ENCODE results near the gene RAPGEF5. TPM values are rescaled to one million over a fixed set of nuclear protein-coding genes. Genes with fewer than 3 reads are reported as not detected.

RAPGEF5 gene
- polyA plus RNA-seq, 1 of the 3 experiments (the other 2 are of a cell fraction): 1.2 TPM

DNA sequence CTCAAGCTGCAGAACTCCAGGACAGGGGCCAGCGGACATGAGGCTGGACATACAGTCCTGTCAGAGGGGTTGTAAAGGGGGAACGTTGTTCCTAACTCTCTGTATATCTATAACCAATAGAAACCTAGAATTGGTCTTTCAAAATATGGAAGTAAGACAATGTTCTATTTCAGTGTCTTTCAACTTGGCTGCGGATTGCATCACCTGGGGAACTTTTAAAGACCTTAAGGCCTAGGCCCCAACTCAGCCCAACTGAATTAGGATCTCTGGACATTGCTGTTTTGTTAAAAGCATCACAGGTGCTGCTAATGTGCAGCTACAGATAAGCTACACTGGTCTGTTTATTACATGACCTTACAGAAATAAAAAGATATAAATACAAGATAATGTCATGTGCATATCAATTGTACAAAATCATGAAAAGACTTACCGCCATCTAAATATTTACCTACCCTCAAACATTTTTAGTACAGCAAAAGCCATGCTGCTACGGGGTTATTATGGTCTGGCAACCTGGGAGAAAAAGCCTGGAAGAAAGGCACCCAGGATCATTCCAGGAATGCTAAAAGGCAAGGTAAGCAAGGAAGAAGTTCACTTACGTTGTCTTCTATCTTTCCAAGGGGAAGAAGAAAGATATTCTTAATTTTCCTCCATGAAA is 169.1 kb downstream of the RAPGEF5 start:
- Histone ChIP-seq H3K4me2 (no peak overlapping the region), H3K9me3 (no peaks in the 10 kb centered on the region), H4K20me1 (ENCODE audit: insufficient read depth) (no peaks in the 10 kb centered on the region), H3K79me2 (ENCODE audit: insufficient read depth) (no peaks in the 10 kb centered on the region), H3K36me3 (replicated peaks in 1 of 2; ENCODE audit: control insufficient read depth in 1 of 2, insufficient read depth in 2 of 2, low read length in 1 of 2) (peaks cover 0 to 9% of the 10 kb centered on the region in 2 experiments), H3K9ac (no peak overlapping the region), H3K27ac (ENCODE audit: low read depth in 2 of 2, low read length in 1 of 2) (no peak overlapping the region), H2AFZ (ENCODE audit: low read depth) (no peak overlapping the region), H3K4me3 (ENCODE audit: low read depth in 2 of 2, low read length in 1 of 2) (no peak overlapping the region), H3K27me3 (ENCODE audit: insufficient read depth) (no peaks in the 10 kb centered on the region), H3K9me2 (no peaks in the 10 kb centered on the region), H3F3A (replicated peaks; ENCODE audit: insufficient read depth) (no peaks in the 10 kb centered on the region), H3K4me1 (ENCODE audit: control insufficient read depth in 1 of 2, insufficient read depth in 2 of 2, low read depth in 1 of 2, low read length in 1 of 2) (peaks cover 0 to 1% of the 10 kb centered on the region in 2 experiments; a peak in 1 of 4 replicates)
- no peak for DNase-seq
- WGBS (ENCODE audit: low lambda C conversion rate): 73% methylated on average over 6 of the region's 6 CpGs
- POLR2A ChIA-PET: no interaction called here
- TF ChIP-seq YY1 (IDR thresholded peaks at IDR 0.05; ENCODE audit: low read depth) (no peak), EP300 (IDR thresholded peaks at IDR 0.05; ENCODE audit: borderline replicate concordance in 1 of 2, low read depth in 1 of 2, low read length in 1 of 2) (no peak), TCF12 (IDR thresholded peaks at IDR 0.05) (no peak), RFX5 (IDR thresholded peaks at IDR 0.05; ENCODE audit: low read length) (no peak), ELF1 (IDR thresholded peaks at IDR 0.05) (no peak), MEF2A (IDR thresholded peaks at IDR 0.05; ENCODE audit: borderline replicate concordance, low read depth) (no peak)
- TF ChIP-seq, protein P1, sequence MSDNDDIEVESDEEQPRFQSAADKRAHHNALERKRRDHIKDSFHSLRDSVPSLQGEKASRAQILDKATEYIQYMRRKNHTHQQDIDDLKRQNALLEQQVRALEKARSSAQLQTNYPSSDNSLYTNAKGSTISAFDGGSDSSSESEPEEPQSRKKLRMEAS (IDR thresholded peaks at IDR 0.05; ENCODE audit: low read depth): no peak
- CTCF ChIA-PET: interaction anchor here (1.0 to 1.7 kb wide), 3 partner anchors 14 to 20 kb away, joined by 3 to 5 read pairs (median 4); no protein-coding TSS in a partner anchor

- CTCF ChIA-PET: interaction anchor here (1.3 to 1.9 kb wide), 3 partner anchors 13 to 102 kb away, joined by 4 to 5 read pairs (median 5); no protein-coding TSS in a partner anchor
- no peaks in the 10 kb centered on the region for H3K9me2 ChIP-seq
- POLR2A ChIA-PET: interaction anchor here (0.7 kb wide), 1 partner anchor 1431 kb away, joined by 3 read pairs; no protein-coding TSS in a partner anchor
- H3K4me2 ChIP-seq: no peak overlapping the region
- no peaks in the 10 kb centered on the region for H3K79me2 ChIP-seq (ENCODE audit: insufficient read depth)
- no peak for DNase-seq
- H3K36me3 ChIP-seq (replicated peaks in 1 of 2; ENCODE audit: control insufficient read depth in 1 of 2, insufficient read depth in 2 of 2, low read length in 1 of 2): peaks cover 0 to 6% of the 10 kb centered on the region in 2 experiments
- TF ChIP-seq RAD21 (IDR thresholded peaks at IDR 0.05; ENCODE audit: low read length) (no peak), YY1 (IDR thresholded peaks at IDR 0.05; ENCODE audit: low read depth) (no peak), FOXJ3 (CRISPR knock-in tag; IDR thresholded peaks at IDR 0.05) (no peak), TCF12 (IDR thresholded peaks at IDR 0.05) (no peak), TAF1 (IDR thresholded peaks at IDR 0.05; ENCODE audit: borderline replicate concordance, low read depth, low read length) (no peak), MEF2A (IDR thresholded peaks at IDR 0.05; ENCODE audit: borderline replicate concordance, low read depth) (no peak), IRF3 (IDR thresholded peaks at IDR 0.05; ENCODE audit: low read depth, low read length) (no peak), POLR2AphosphoS5 (IDR thresholded peaks at IDR 0.05; ENCODE audit: low read depth, low read length) (no peak), EZH2phosphoT487 (IDR thresholded peaks at IDR 0.05; ENCODE audit: borderline replicate concordance, low read depth) (no peak), SIN3A (IDR thresholded peaks at IDR 0.05; ENCODE audit: borderline replicate concordance, low read depth, low read length) (no peak)
- TF ChIP-seq, protein P2, sequence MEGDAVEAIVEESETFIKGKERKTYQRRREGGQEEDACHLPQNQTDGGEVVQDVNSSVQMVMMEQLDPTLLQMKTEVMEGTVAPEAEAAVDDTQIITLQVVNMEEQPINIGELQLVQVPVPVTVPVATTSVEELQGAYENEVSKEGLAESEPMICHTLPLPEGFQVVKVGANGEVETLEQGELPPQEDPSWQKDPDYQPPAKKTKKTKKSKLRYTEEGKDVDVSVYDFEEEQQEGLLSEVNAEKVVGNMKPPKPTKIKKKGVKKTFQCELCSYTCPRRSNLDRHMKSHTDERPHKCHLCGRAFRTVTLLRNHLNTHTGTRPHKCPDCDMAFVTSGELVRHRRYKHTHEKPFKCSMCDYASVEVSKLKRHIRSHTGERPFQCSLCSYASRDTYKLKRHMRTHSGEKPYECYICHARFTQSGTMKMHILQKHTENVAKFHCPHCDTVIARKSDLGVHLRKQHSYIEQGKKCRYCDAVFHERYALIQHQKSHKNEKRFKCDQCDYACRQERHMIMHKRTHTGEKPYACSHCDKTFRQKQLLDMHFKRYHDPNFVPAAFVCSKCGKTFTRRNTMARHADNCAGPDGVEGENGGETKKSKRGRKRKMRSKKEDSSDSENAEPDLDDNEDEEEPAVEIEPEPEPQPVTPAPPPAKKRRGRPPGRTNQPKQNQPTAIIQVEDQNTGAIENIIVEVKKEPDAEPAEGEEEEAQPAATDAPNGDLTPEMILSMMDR (IDR thresholded peaks at IDR 0.05): no peak
- TF ChIP-seq, protein P3, sequence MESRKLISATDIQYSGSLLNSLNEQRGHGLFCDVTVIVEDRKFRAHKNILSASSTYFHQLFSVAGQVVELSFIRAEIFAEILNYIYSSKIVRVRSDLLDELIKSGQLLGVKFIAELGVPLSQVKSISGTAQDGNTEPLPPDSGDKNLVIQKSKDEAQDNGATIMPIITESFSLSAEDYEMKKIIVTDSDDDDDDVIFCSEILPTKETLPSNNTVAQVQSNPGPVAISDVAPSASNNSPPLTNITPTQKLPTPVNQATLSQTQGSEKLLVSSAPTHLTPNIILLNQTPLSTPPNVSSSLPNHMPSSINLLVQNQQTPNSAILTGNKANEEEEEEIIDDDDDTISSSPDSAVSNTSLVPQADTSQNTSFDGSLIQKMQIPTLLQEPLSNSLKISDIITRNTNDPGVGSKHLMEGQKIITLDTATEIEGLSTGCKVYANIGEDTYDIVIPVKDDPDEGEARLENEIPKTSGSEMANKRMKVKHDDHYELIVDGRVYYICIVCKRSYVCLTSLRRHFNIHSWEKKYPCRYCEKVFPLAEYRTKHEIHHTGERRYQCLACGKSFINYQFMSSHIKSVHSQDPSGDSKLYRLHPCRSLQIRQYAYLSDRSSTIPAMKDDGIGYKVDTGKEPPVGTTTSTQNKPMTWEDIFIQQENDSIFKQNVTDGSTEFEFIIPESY (IDR thresholded peaks at IDR 0.05; ENCODE audit: borderline replicate concordance, low read depth): no peak
- no peak overlapping the region for H2AFZ ChIP-seq (ENCODE audit: low read depth)
- H3K27me3 ChIP-seq (ENCODE audit: insufficient read depth): no peaks in the 10 kb centered on the region
- no peaks in the 10 kb centered on the region for H3K9me3 ChIP-seq
- no peaks in the 10 kb centered on the region; a peak in 2 of 4 replicates for H3K4me1 ChIP-seq (ENCODE audit: control insufficient read depth in 1 of 2, insufficient read depth in 2 of 2, low read depth in 1 of 2, low read length in 1 of 2)
- H3K9ac ChIP-seq: no peak overlapping the region
- no peak overlapping the region for H3K27ac ChIP-seq (ENCODE audit: low read depth in 2 of 2, low read length in 1 of 2)
- no peaks in the 10 kb centered on the region for H3F3A ChIP-seq (replicated peaks; ENCODE audit: insufficient read depth)
- H3K4me3 ChIP-seq (ENCODE audit: low read depth in 2 of 2, low read length in 1 of 2): no peak overlapping the region
- H4K20me1 ChIP-seq (ENCODE audit: insufficient read depth): no peaks in the 10 kb centered on the region
- WGBS (ENCODE audit: low lambda C conversion rate): 77% methylated on average over 1 of the region's 1 CpG
Measured at GRCh38 chr7:22185559-22185958, 171.4 kb downstream of the RAPGEF5 start.
